HEK293 (cell line): Measurements from ENCODE around the gene ARID5A.

Experiments
- CTCF ChIP-seq: fragments of 450-650 bp; formaldehyde crosslinking; IDR thresholded peaks from 2 replicates; pipeline ENCODE4 v1.5.1; 2016; ENCODE audit warnings: missing biosample characterization, missing genetic modification characterization
- KLF1 ChIP-seq: fragments of 450-650 bp; formaldehyde crosslinking; IDR thresholded peaks from 2 replicates; pipeline ENCODE4 v1.5.1; 2016; ENCODE audit warnings: missing biosample characterization, missing genetic modification characterization
- MEIS1 ChIP-seq: sonication (generic); formaldehyde crosslinking; IDR thresholded peaks from 2 replicates; pipeline ENCODE4 v1.8.1; 2022; ENCODE audit warnings: missing genetic modification reagents, mild to moderate bottlenecking, borderline replicate concordance
- PATZ1 ChIP-seq: fragments of 450-650 bp; formaldehyde crosslinking; IDR thresholded peaks from 2 replicates; pipeline ENCODE4 v1.5.1; 2016; ENCODE audit warnings: missing biosample characterization, missing genetic modification characterization
- RBAK ChIP-seq: fragments of 450-650 bp; formaldehyde crosslinking; IDR thresholded peaks from 2 replicates; pipeline ENCODE4 v1.5.1; 2016; ENCODE audit warnings: missing biosample characterization, missing genetic modification characterization
- REST ChIP-seq: fragments of 450-650 bp; formaldehyde crosslinking; IDR thresholded peaks from 2 replicates; pipeline ENCODE4 v1.5.1; 2016; ENCODE audit warnings: missing biosample characterization, missing genetic modification characterization
- SALL2 ChIP-seq: fragments of 450-650 bp; formaldehyde crosslinking; IDR thresholded peaks from 2 replicates; pipeline ENCODE4 v1.5.0; 2017; ENCODE audit warnings: missing biosample characterization, mild to moderate bottlenecking, missing genetic modification characterization, borderline replicate concordance
- SP7 ChIP-seq: fragments of 450-650 bp; formaldehyde crosslinking; IDR thresholded peaks from 2 replicates; pipeline ENCODE4 v1.5.1; 2016; ENCODE audit warnings: missing biosample characterization, missing genetic modification characterization
- TSHZ1 ChIP-seq: fragments of 450-650 bp; formaldehyde crosslinking; IDR thresholded peaks from 2 replicates; pipeline ENCODE4 v1.5.1; 2016; ENCODE audit warnings: missing biosample characterization, missing genetic modification characterization, borderline replicate concordance
- ZNF121 ChIP-seq: fragments of 450-650 bp; formaldehyde crosslinking; IDR thresholded peaks from 2 replicates; pipeline ENCODE4 v1.5.1; 2016; ENCODE audit warnings: missing biosample characterization, missing genetic modification characterization
- ZNF302 ChIP-seq: fragments of 450-650 bp; formaldehyde crosslinking; IDR thresholded peaks from 2 replicates; pipeline ENCODE4 v1.5.1; 2016; ENCODE audit warnings: missing biosample characterization, missing genetic modification characterization, low read depth
- ZNF792 ChIP-seq: fragments of 450-650 bp; formaldehyde crosslinking; IDR thresholded peaks from 2 replicates; pipeline ENCODE4 v1.5.1; 2016; ENCODE audit warnings: missing biosample characterization, missing genetic modification characterization

GRCh38 chr2:96527286-96528005 lies 9.1 kb upstream of the ARID5A start:
- TF ChIP-seq CTCF (no peak), SP7 (no peak), ZNF302 (no peak), SALL2 (tag by site-specific recombination) (no peak), ZNF792 (no peak), ZNF121 (no peak), MEIS1 (CRISPR knock-in tag) (no peak), TSHZ1 (tag by site-specific recombination) (no peak), RBAK (tag by site-specific recombination) (no peak), PATZ1 (no peak), REST (tag by site-specific recombination) (no peak), KLF1 (tag by site-specific recombination) (no peak)
